A549 (cell line): ENCODE measurements around the gene DMAC2L. TPM values are rescaled to one million over a fixed set of nuclear protein-coding genes. Genes with fewer than 3 reads are reported as not detected.

Experiments
- ATAC-seq, 2 experiments: fragments of 200-7000 bp in 1 of 2; fragments of >200 bp in 1 of 2; cut with Nextera tagmentation in 1 of 2; cut with Tn5 transposase in 1 of 2; 3 replicates each; pipeline versions ENCODE4 v1.8.0 to v1.9.1; 2018 to 2020; ENCODE audit warnings: mild to moderate bottlenecking in 1 of 2, moderate library complexity in 1 of 2
- CTCF ChIA-PET: fragments of 300-600 bp; sonication (Branson Sonifier 250); formaldehyde crosslinking; extraction: SDS; loops from one replicate; lab custom pipeline; 2021; ENCODE audit warnings: antibody characterized with exemption, inconsistent platforms; lab: Yijun Ruan, JAX
- POLR2A ChIA-PET: fragments of 350-600 bp; formaldehyde crosslinking; extraction: SDS; loops from one replicate; lab custom pipeline; 2021; ENCODE audit warnings: antibody characterized with exemption, inconsistent platforms; lab: Yijun Ruan, JAX
- DNase-seq, 2 experiments: peaks; one replicate each; pipeline versions ENCODE4 v3.0.0 to v3.0.0-alpha.2; 2011 to 2016; ENCODE audit warnings: low read depth in 1 of 2, low spot score in 1 of 2
- FAIRE-seq: peaks from 2 replicates; lab custom pipeline; 2011; peaks lifted over from hg19 to GRCh38; lab: Jason Lieb, UNC
- H3K27ac ChIP-seq, 2 experiments: fragments of >200 bp; sonication (Bioruptor Twin); formaldehyde crosslinking; 3 replicates each; pipeline ENCODE4 v1.5.1; 2016 to 2017
- H3K4me1 ChIP-seq: fragments of >200 bp; sonication (Bioruptor Twin); formaldehyde crosslinking; 3 replicates; pipeline ENCODE4 v1.6.1; 2016
- H3K4me2 ChIP-seq: fragments of >200 bp; sonication (Bioruptor Twin); formaldehyde crosslinking; 3 replicates; pipeline ENCODE4 v1.6.1; 2016
- H3K4me3 ChIP-seq: fragments of >200 bp; sonication (Bioruptor Twin); formaldehyde crosslinking; 3 replicates; pipeline ENCODE4 v1.5.1; 2016
- H3K9me3 ChIP-seq: fragments of >200 bp; sonication (Bioruptor Twin); formaldehyde crosslinking; 3 replicates; pipeline ENCODE4 v1.6.1; 2016
- ATOH8 ChIP-seq: fragments of 250-450 bp; sonication (Bioruptor Pico); IDR thresholded peaks from 2 replicates; pipeline ENCODE4 v1.5.0; 2020; ENCODE audit warnings: low read depth, mild to moderate bottlenecking, moderate library complexity
- BHLHE40 ChIP-seq: IDR thresholded peaks from 2 replicates; pipeline ENCODE4 v1.6.1; 2012; ENCODE audit warnings: low read depth, low read length, inconsistent platforms
- CBX2 ChIP-seq: fragments of 200-600 bp; sonication (generic); IDR thresholded peaks from 2 replicates; pipeline ENCODE4 v1.6.1; 2016; ENCODE audit warnings: low read depth, mild to moderate bottlenecking, borderline replicate concordance
- CHD4 ChIP-seq: fragments of 200-600 bp; sonication (generic); IDR thresholded peaks from 2 replicates; pipeline ENCODE4 v1.6.1; 2016; ENCODE audit warnings: antibody characterized with exemption, mild to moderate bottlenecking, borderline replicate concordance
- EP300 ChIP-seq, 2 experiments: fragments of >200 bp; sonication (Bioruptor Twin); formaldehyde crosslinking; IDR thresholded peaks; 2 replicates in 1 of 2; 3 replicates in 1 of 2; pipeline ENCODE4 v1.6.1; 2016 to 2017
- FOSB ChIP-seq: fragments of 250-450 bp; sonication (Bioruptor Pico); IDR thresholded peaks from 2 replicates; pipeline ENCODE4 v1.5.0; 2020; ENCODE audit warnings: mild to moderate bottlenecking, moderate library complexity
- FOSL2 ChIP-seq, 2 experiments: fragments of 450-650 bp in 1 of 2; fragments of >200 bp in 1 of 2; sonication (Bioruptor Twin) in 1 of 2; formaldehyde crosslinking; IDR thresholded peaks; 2 replicates each; pipeline versions ENCODE4 v1.5.0 to v1.6.1; 2016 to 2020; ENCODE audit warnings: mild to moderate bottlenecking in 1 of 2, moderate library complexity in 1 of 2
- GATA3 ChIP-seq: IDR thresholded peaks from 2 replicates; pipeline ENCODE4 v1.6.1; 2012; ENCODE audit warnings: borderline replicate concordance
- HDAC2 ChIP-seq: fragments of 200-600 bp; sonication (generic); IDR thresholded peaks from 2 replicates; pipeline ENCODE4 v1.6.1; 2016
- HEYL ChIP-seq: fragments of 250-450 bp; sonication (Bioruptor Pico); IDR thresholded peaks from 2 replicates; pipeline ENCODE4 v1.8.0; 2021; ENCODE audit warnings: mild to moderate bottlenecking, moderate library complexity
- HMGXB4 ChIP-seq: fragments of 250-450 bp; sonication (Bioruptor Pico); IDR thresholded peaks from 2 replicates; pipeline ENCODE4 v1.5.0; 2021; ENCODE audit warnings: mild to moderate bottlenecking, moderate library complexity, borderline replicate concordance
- JUNB ChIP-seq: fragments of >200 bp; sonication (Bioruptor Twin); formaldehyde crosslinking; IDR thresholded peaks from 2 replicates; pipeline ENCODE4 v1.6.1; 2016
- KDM1A ChIP-seq: fragments of 200-600 bp; sonication (generic); IDR thresholded peaks from 2 replicates; pipeline ENCODE4 v1.6.1; 2016; ENCODE audit warnings: low read depth, mild to moderate bottlenecking
- MAZ ChIP-seq: fragments of 150-350 bp; IDR thresholded peaks from 2 replicates; pipeline ENCODE4 v1.6.1; 2014; ENCODE audit warnings: antibody characterized with exemption, low read depth, low read length, borderline replicate concordance
- PHF8 ChIP-seq: fragments of 200-600 bp; sonication (generic); IDR thresholded peaks from 2 replicates; pipeline ENCODE4 v1.6.1; 2016; ENCODE audit warnings: low read depth, mild to moderate bottlenecking, antibody characterized with exemption, moderate library complexity, borderline replicate concordance
- POLR2A ChIP-seq: IDR thresholded peaks from 2 replicates; pipeline ENCODE4 v1.6.1; 2012; ENCODE audit warnings: mild to moderate bottlenecking, low read length
- POLR2AphosphoS2 ChIP-seq: conservative IDR thresholded peaks from 2 replicates; pipeline ENCODE4 v1.6.1; 2012; ENCODE audit warnings: low read length, improper control_type of control experiment, inconsistent platforms
- RAD21 ChIP-seq, 2 experiments: fragments of >200 bp in 1 of 2; sonication (Bioruptor Twin) in 1 of 2; formaldehyde crosslinking in 1 of 2; IDR thresholded peaks in 1 of 2; conservative IDR thresholded peaks in 1 of 2; 2 replicates in 1 of 2; 3 replicates in 1 of 2; pipeline ENCODE4 v1.6.1; 2012 to 2018; ENCODE audit warnings: inconsistent platforms in 1 of 2
- RFX5 ChIP-seq: fragments of 450-650 bp; IDR thresholded peaks from 2 replicates; pipeline ENCODE4 v1.7.1; 2014; ENCODE audit warnings: antibody characterized with exemption, mild to moderate bottlenecking, moderate library complexity
- SREBF2 ChIP-seq: fragments of 450-650 bp; IDR thresholded peaks from 2 replicates; pipeline ENCODE4 v1.6.1; 2014; ENCODE audit warnings: mild to moderate bottlenecking, moderate library complexity
- ZNF302 ChIP-seq: fragments of 250-450 bp; sonication (Bioruptor Pico); IDR thresholded peaks from 2 replicates; pipeline ENCODE4 v1.9.0; 2021; ENCODE audit warnings: inconsistent platforms, mild to moderate bottlenecking, moderate library complexity
- WGBS: methylation state at CpG from one replicate; pipeline ENCODE4 v1.1.6; 2017; ENCODE audit errors: missing lambda C conversion rate; 5-methylcytosine and 5-hydroxymethylcytosine counted together
- polyA plus RNA-seq, 4 experiments: library from polyadenylated mRNA; depleted of rRNA in 3 of 4; stranded (reverse); fragments of >200 nt; fragmentation: RNase III in 1 of 4; extraction: RNeasy Plus Mini Kit Qiagen cat#74134 plus additional on column Dnase treatment in 1 of 4; gene quantifications; 2 replicates in 3 of 4; 3 replicates in 1 of 4; pipeline ENCODE4 v1.2.3, GENCODE V29; 2011 to 2017
- TF ChIP-seq, protein P1 (sequence below): IDR thresholded peaks from 2 replicates; pipeline ENCODE4 v1.6.1; 2012
- TF ChIP-seq, protein P2 (sequence below): IDR thresholded peaks from 2 replicates; pipeline ENCODE4 v1.6.1; 2012; ENCODE audit warnings: low read depth, borderline replicate concordance
- TF ChIP-seq, protein P3 (sequence below): fragments of >200 bp; sonication (Bioruptor Twin); formaldehyde crosslinking; IDR thresholded peaks from 3 replicates; pipeline ENCODE4 v1.5.1; 2016
- TF ChIP-seq, protein P4 (sequence below): fragments of 150-350 bp; IDR thresholded peaks from 2 replicates; pipeline ENCODE4 v1.6.1; 2014; ENCODE audit warnings: low read depth, mild to moderate bottlenecking, low read length
- TF ChIP-seq, protein P5 (sequence below): IDR thresholded peaks from 2 replicates; pipeline ENCODE4 v1.6.1; 2012
- TF ChIP-seq, protein P6 (sequence below): fragments of >200 bp; sonication (Bioruptor Twin); formaldehyde crosslinking; IDR thresholded peaks from 2 replicates; pipeline ENCODE4 v1.6.1; 2016

The DMAC2L gene
- polyA plus RNA-seq, 2 of the 4 experiments (the other 2 are of a cell fraction), result 14.0 to 24.6 TPM

- H3K4me2 ChIP-seq, result no peak overlapping the region
- no peak overlapping the region for H3K27ac ChIP-seq
- TF ChIP-seq EP300 (IDR thresholded peaks at IDR 0.05), result no peak
- no peak for TF ChIP-seq BHLHE40
- TF ChIP-seq MAZ, result no peak
- TF ChIP-seq RFX5, result no peak
- TF ChIP-seq JUNB, result no peak
- no peak for TF ChIP-seq HEYL (CRISPR knock-in tag)
- TF ChIP-seq, protein P1, sequence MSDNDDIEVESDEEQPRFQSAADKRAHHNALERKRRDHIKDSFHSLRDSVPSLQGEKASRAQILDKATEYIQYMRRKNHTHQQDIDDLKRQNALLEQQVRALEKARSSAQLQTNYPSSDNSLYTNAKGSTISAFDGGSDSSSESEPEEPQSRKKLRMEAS, result no peak
- TF ChIP-seq KDM1A, result no peak
- TF ChIP-seq PHF8, result no peak
- TF ChIP-seq, protein P2, sequence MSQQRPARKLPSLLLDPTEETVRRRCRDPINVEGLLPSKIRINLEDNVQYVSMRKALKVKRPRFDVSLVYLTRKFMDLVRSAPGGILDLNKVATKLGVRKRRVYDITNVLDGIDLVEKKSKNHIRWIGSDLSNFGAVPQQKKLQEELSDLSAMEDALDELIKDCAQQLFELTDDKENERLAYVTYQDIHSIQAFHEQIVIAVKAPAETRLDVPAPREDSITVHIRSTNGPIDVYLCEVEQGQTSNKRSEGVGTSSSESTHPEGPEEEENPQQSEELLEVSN, result no peak
- TF ChIP-seq ATOH8 (CRISPR knock-in tag), result no peak
- no peak for TF ChIP-seq HDAC2
- no peak for TF ChIP-seq POLR2AphosphoS2
- TF ChIP-seq, protein P3, sequence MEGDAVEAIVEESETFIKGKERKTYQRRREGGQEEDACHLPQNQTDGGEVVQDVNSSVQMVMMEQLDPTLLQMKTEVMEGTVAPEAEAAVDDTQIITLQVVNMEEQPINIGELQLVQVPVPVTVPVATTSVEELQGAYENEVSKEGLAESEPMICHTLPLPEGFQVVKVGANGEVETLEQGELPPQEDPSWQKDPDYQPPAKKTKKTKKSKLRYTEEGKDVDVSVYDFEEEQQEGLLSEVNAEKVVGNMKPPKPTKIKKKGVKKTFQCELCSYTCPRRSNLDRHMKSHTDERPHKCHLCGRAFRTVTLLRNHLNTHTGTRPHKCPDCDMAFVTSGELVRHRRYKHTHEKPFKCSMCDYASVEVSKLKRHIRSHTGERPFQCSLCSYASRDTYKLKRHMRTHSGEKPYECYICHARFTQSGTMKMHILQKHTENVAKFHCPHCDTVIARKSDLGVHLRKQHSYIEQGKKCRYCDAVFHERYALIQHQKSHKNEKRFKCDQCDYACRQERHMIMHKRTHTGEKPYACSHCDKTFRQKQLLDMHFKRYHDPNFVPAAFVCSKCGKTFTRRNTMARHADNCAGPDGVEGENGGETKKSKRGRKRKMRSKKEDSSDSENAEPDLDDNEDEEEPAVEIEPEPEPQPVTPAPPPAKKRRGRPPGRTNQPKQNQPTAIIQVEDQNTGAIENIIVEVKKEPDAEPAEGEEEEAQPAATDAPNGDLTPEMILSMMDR, result no peak
- TF ChIP-seq FOSL2 (IDR thresholded peaks at IDR 0.05), result no peak
- no peak for TF ChIP-seq FOSL2 (CRISPR knock-in tag; IDR thresholded peaks at IDR 0.05)
- no peak for TF ChIP-seq SREBF2
- no peak for TF ChIP-seq RAD21 (conservative IDR thresholded peaks at IDR 0.05 in 1 of 2, IDR thresholded peaks at IDR 0.05 in 1 of 2)
- H3K4me1 ChIP-seq, result no peaks in the 10 kb centered on the region
- no peaks in the 10 kb centered on the region for H3K9me3 ChIP-seq
- ChIA-PET POLR2A (no interaction called here), CTCF (no interaction called here)
- DNase-seq (no peak), FAIRE-seq (no peak), ATAC-seq (no peak)
- H3K4me3 ChIP-seq, result no peak overlapping the region
Observed at GRCh38 chr14:50265029-50265428, 47.1 kb upstream of the DMAC2L start.

DNA sequence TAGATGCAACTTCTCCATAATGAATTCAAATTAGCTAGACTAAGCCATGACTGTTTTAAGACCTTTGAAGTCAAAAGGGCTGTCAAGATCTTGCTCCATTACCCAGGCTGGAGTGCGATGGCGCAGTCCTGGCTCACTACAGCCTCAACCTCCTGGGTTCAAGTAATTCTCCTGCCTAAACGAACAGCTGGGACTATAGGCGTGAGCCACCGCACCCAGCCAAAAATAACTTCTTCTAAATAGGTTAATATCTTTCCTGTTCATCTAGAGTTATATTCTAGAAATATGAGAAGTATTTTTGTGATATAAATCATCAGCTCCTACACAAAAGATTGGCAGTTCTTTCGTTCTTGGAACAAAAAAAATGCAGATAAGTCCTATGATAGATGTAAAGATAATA, 41.2 kb upstream of the DMAC2L start:
- WGBS, result 89% methylated on average over 6 of the region's 6 CpGs
- POLR2A ChIA-PET, result no interaction called here
- CTCF ChIA-PET, result interaction anchor here (0.9 kb wide), 1 partner anchor 9 kb away, joined by 4 read pairs; no protein-coding TSS in a partner anchor
- no peak for TF ChIP-seq GATA3
- no peak for TF ChIP-seq ZNF302 (CRISPR knock-in tag)
- TF ChIP-seq CHD4, result no peak
- no peak for TF ChIP-seq FOSL2 (IDR thresholded peaks at IDR 0.05)
- no peak for TF ChIP-seq FOSL2 (CRISPR knock-in tag; IDR thresholded peaks at IDR 0.05)
- TF ChIP-seq, protein P4, sequence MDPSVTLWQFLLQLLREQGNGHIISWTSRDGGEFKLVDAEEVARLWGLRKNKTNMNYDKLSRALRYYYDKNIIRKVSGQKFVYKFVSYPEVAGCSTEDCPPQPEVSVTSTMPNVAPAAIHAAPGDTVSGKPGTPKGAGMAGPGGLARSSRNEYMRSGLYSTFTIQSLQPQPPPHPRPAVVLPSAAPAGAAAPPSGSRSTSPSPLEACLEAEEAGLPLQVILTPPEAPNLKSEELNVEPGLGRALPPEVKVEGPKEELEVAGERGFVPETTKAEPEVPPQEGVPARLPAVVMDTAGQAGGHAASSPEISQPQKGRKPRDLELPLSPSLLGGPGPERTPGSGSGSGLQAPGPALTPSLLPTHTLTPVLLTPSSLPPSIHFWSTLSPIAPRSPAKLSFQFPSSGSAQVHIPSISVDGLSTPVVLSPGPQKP, result no peak
- TF ChIP-seq, protein P2, result no peak
- TF ChIP-seq HMGXB4 (CRISPR knock-in tag), result no peak
- TF ChIP-seq CBX2, result no peak
- TF ChIP-seq, protein P5, sequence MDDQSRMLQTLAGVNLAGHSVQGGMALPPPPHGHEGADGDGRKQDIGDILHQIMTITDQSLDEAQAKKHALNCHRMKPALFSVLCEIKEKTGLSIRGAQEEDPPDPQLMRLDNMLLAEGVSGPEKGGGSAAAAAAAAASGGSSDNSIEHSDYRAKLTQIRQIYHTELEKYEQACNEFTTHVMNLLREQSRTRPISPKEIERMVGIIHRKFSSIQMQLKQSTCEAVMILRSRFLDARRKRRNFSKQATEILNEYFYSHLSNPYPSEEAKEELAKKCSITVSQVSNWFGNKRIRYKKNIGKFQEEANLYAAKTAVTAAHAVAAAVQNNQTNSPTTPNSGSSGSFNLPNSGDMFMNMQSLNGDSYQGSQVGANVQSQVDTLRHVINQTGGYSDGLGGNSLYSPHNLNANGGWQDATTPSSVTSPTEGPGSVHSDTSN, result no peak
- no peak for TF ChIP-seq FOSB (CRISPR knock-in tag)
- no peak for TF ChIP-seq POLR2A
- TF ChIP-seq, protein P6, sequence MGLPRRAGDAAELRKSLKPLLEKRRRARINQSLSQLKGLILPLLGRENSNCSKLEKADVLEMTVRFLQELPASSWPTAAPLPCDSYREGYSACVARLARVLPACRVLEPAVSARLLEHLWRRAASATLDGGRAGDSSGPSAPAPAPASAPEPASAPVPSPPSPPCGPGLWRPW, result no peak
- TF ChIP-seq SREBF2, result no peak
- TF ChIP-seq ATOH8 (CRISPR knock-in tag), result no peak
- no peak for TF ChIP-seq PHF8
- no peak for TF ChIP-seq RFX5

More for the DNA sequence above, 41.2 kb upstream of the DMAC2L start:
- DNase-seq (no peak), FAIRE-seq (no peak), ATAC-seq (no peak)
- no peaks in the 10 kb centered on the region for H3K9me3 ChIP-seq
- no peaks in the 10 kb centered on the region for H3K4me1 ChIP-seq
- H3K27ac ChIP-seq, result no peak overlapping the region
- no peak overlapping the region for H3K4me3 ChIP-seq
- H3K4me2 ChIP-seq, result no peak overlapping the region
